Esophagus squamous epithelium (tissue), 5 donors: ENCODE results near the gene KCNE2. TPM values are rescaled to one million over a fixed set of nuclear protein-coding genes. Genes with fewer than 3 reads are reported as not detected.

Experiments used
- DNase-seq: peaks from one replicate; lab custom pipeline; 2025; lab: John Stamatoyannopoulos, UW
- H3K27ac ChIP-seq, 4 donors: fragments of 200-600 bp; sonication (generic); one replicate each; pipeline ENCODE4 v1.5.1; 2016 to 2019; ENCODE audit warnings: mild to moderate bottlenecking in 1 of 4
- H3K27me3 ChIP-seq, 4 donors: fragments of 200-600 bp; sonication (generic); 1 replicate in 3 of 4; 2 replicates in 1 of 4; pipeline versions ENCODE4 v1.5.1 to v1.6.0; 2017 to 2021; ENCODE audit warnings: antibody characterized with exemption in 1 of 4
- H3K36me3 ChIP-seq, 3 donors: fragments of 200-600 bp; sonication (generic); one replicate each; pipeline ENCODE4 v1.5.1; 2016 to 2019
- H3K4me1 ChIP-seq, 3 donors: fragments of 200-600 bp; sonication (generic); one replicate each; pipeline ENCODE4 v1.5.1; 2017 to 2019
- H3K4me3 ChIP-seq, 4 donors: fragments of 200-600 bp; sonication (generic); 1 replicate in 3 of 4; 2 replicates in 1 of 4; pipeline ENCODE4 v1.5.1; 2016 to 2019; ENCODE audit warnings: mild to moderate bottlenecking in 2 of 4, moderate library complexity in 1 of 4
- H3K9me3 ChIP-seq, 3 donors: fragments of 200-600 bp; sonication (generic); one replicate each; pipeline ENCODE4 v1.5.1; 2016 to 2019
- POLR2A ChIP-seq, 4 donors: fragments of 450-650 bp; IDR thresholded peaks; one replicate each; pipeline ENCODE4 v1.6.1; 2017; ENCODE audit warnings: antibody characterized with exemption in 4 of 4, mild to moderate bottlenecking in 4 of 4, moderate library complexity in 3 of 4
- WGBS, 2 donors: methylation state at CpG; one replicate each; pipeline ENCODE4 v1.1.5; 2018; 5-methylcytosine and 5-hydroxymethylcytosine counted together
- intact Hi-C: fragments of 100-400 bp; cut with DNase I; formaldehyde crosslinking; loops from one replicate; pipeline ENCODE4 v1.15.0; 2022
- total RNA-seq, 4 donors: library from RNA; depleted of rRNA; stranded (reverse); fragments of >200 nt; gene quantifications; one replicate each; pipeline ENCODE4 v1.1.0, GENCODE V29; 2016
- TF ChIP-seq, protein P1 (sequence below), 6 experiments: fragments of 450-650 bp in 4 of 6; fragments of 200-600 bp in 2 of 6; sonication (generic) in 2 of 6; IDR thresholded peaks; one replicate each; pipeline ENCODE4 v1.5.1; 2016 to 2019; ENCODE audit warnings: antibody characterized with exemption in 6 of 6, mild to moderate bottlenecking in 4 of 6, moderate library complexity in 4 of 6
- donor health status: DM: yes; HTN: yes; CAD: no.

Gene KCNE2, protein sequence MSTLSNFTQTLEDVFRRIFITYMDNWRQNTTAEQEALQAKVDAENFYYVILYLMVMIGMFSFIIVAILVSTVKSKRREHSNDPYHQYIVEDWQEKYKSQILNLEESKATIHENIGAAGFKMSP
- total RNA-seq = not detected

DNA sequence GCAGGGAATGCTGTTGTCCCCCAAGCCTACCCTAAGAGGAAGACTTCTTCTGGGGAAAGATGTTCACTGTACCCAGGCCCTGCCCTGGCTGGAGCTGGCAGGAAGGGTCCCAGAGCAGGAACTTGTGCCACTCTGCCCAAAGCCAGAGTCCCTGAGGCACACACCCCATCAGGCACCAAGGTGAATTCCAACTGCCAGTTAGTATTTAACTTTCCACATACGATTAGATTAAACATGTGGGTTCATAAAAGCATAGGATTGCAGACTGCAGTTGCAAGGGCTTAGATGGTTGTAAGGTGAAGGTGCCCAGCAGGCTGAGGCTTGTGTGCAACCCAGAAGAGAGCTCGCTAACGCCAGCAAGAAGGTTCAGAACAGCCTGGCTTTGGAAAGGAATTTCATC lies at the start of gene KCNE2:
TSS of gene KCNE2 (plus strand) at position 274 of the 400 bp plus-strand sequence. CDS start 6,473 bp downstream, outside the sequence.
- peaks cover 0 to 9% (median 0%) of the 10 kb centered on the region in 3 donors for H3K4me1 ChIP-seq
- intact Hi-C loops = no loop called here

GRCh38 chr21:34319585-34319984 lies 44.2 kb upstream of the KCNE2 start:
- DNase-seq = no peak
- Histone ChIP-seq H3K36me3 (no peaks in the 10 kb centered on the region), H3K9me3 (no peaks in the 10 kb centered on the region), H3K4me3 (no peak overlapping the region), H3K27ac (no peak overlapping the region), H3K4me1 (no peaks in the 10 kb centered on the region), H3K27me3 (peaks cover 0 to 3% (median 0%) of the 10 kb centered on the region in 4 donors)
- intact Hi-C loops = no loop called here
- TF ChIP-seq, protein P1, sequence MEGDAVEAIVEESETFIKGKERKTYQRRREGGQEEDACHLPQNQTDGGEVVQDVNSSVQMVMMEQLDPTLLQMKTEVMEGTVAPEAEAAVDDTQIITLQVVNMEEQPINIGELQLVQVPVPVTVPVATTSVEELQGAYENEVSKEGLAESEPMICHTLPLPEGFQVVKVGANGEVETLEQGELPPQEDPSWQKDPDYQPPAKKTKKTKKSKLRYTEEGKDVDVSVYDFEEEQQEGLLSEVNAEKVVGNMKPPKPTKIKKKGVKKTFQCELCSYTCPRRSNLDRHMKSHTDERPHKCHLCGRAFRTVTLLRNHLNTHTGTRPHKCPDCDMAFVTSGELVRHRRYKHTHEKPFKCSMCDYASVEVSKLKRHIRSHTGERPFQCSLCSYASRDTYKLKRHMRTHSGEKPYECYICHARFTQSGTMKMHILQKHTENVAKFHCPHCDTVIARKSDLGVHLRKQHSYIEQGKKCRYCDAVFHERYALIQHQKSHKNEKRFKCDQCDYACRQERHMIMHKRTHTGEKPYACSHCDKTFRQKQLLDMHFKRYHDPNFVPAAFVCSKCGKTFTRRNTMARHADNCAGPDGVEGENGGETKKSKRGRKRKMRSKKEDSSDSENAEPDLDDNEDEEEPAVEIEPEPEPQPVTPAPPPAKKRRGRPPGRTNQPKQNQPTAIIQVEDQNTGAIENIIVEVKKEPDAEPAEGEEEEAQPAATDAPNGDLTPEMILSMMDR (IDR thresholded peaks at IDR 0.05) = no peak
- TF ChIP-seq POLR2A (IDR thresholded peaks at IDR 0.05) = no peak
- WGBS, 2 donors = 89% methylated on average over 3 of the region's 3 CpGs

More for the DNA sequence above, at the start of gene KCNE2:
- Histone ChIP-seq H3K9me3 (no peaks in the 10 kb centered on the region), H3K4me3 (no peak within 1 kb of the TSS), H3K27me3 (peaks cover 0 to 8% (median 0%) of the 10 kb centered on the region in 4 donors), H3K27ac (no peak within 1 kb of the TSS), H3K36me3 (no peaks in the 10 kb centered on the region)
- no peak for TF ChIP-seq POLR2A (IDR thresholded peaks at IDR 0.05)
- TF ChIP-seq, protein P1 (IDR thresholded peaks at IDR 0.05) = no peak
- WGBS, 2 donors = 35 to 56% methylated on average over 3 of the region's 3 CpGs
- DNase-seq = no peak

DNA sequence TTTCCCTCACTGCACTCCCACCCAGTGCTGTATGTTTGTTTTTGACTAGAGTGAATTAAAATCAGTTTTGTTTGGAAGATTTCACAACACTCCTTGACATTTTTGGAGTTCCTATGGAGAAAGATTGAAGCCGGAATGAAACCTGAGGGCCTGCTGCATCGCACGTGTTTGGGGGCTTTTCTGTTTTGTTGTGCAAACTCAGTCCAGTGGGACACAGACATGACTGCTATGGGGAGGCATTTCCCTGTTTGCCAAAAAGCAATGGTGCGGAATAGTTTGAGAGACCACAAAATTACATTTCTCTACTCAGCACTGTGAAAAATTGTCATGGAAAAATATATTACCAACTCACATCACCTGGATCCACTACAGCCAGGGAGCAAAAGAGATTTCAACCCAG lies 43.8 kb upstream of the KCNE2 start:
- Histone ChIP-seq H3K9me3 (no peaks in the 10 kb centered on the region), H3K27me3 (peaks cover 0 to 3% (median 0%) of the 10 kb centered on the region in 4 donors), H3K4me1 (no peaks in the 10 kb centered on the region), H3K27ac (no peak overlapping the region), H3K36me3 (no peaks in the 10 kb centered on the region), H3K4me3 (no peak overlapping the region)
- intact Hi-C loops = no loop called here
- no peak for DNase-seq
- WGBS, 2 donors = 87 to 98% methylated on average over 3 to 4 of the region's 4 CpGs
- no peak for TF ChIP-seq POLR2A (IDR thresholded peaks at IDR 0.05)
- TF ChIP-seq, protein P1 (IDR thresholded peaks at IDR 0.05) = no peak

- 90% methylated on average over 2 to 4 of the region's 8 CpGs for WGBS, 2 donors
- no peak overlapping the region for H3K27ac ChIP-seq
- DNase-seq = no peak
- H3K27me3 ChIP-seq = no peaks in the 10 kb centered on the region
- H3K36me3 ChIP-seq = no peaks in the 10 kb centered on the region
- H3K4me1 ChIP-seq = no peaks in the 10 kb centered on the region
- TF ChIP-seq, protein P1 (IDR thresholded peaks at IDR 0.05) = no peak
- no peak for TF ChIP-seq POLR2A (IDR thresholded peaks at IDR 0.05)
- H3K9me3 ChIP-seq = no peaks in the 10 kb centered on the region
- intact Hi-C loops = no loop called here
- H3K4me3 ChIP-seq = no peak overlapping the region
These were observed 33.8 kb upstream of the KCNE2 start for GRCh38 chr21:34330055-34330454.

- DNase-seq = no peak
- Histone ChIP-seq H3K9me3 (no peaks in the 10 kb centered on the region), H3K36me3 (no peaks in the 10 kb centered on the region), H3K4me1 (peaks cover 0 to 11% (median 0%) of the 10 kb centered on the region in 3 donors), H3K27me3 (no peaks in the 10 kb centered on the region), H3K4me3 (no peak overlapping the region), H3K27ac (no peak overlapping the region)
- intact Hi-C loops = no loop called here
- 74 to 79% methylated on average over 5 of the region's 5 CpGs for WGBS, 2 donors
- TF ChIP-seq, protein P1 (IDR thresholded peaks at IDR 0.05) = no peak
- TF ChIP-seq POLR2A (IDR thresholded peaks at IDR 0.05) = no peak
These were observed 32.1 kb upstream of the KCNE2 start for GRCh38 chr21:34331726-34332125.
